Type B pancreatic cell (in vitro differentiated cells): ENCODE results near the gene H6PD. TPM values are rescaled to one million over a fixed set of nuclear protein-coding genes. Genes with fewer than 3 reads are reported as not detected.

Experiments
- DNase-seq: peaks from one replicate; pipeline ENCODE4 v3.0.0; 2021; ENCODE audit warnings: mixed read lengths; ENCODE audit not compliant: unreplicated experiment; ENCODE audit errors: extremely low spot score
- H3K27ac Mint-ChIP-seq: 2 replicates; pipeline ENCODE4 v1.8.0; 2021; ENCODE audit warnings: mild to moderate bottlenecking, mixed read lengths
- H3K27me3 Mint-ChIP-seq: 2 replicates; pipeline ENCODE4 v1.8.0; 2021; ENCODE audit warnings: mixed read lengths
- H3K36me3 Mint-ChIP-seq: 2 replicates; pipeline ENCODE4 v1.8.0; 2021; ENCODE audit warnings: mixed read lengths
- H3K4me1 Mint-ChIP-seq: one replicate; pipeline ENCODE4 v1.8.0; 2021; ENCODE audit warnings: mixed read lengths; ENCODE audit not compliant: unreplicated experiment
- H3K4me3 Mint-ChIP-seq: 2 replicates; pipeline ENCODE4 v1.8.0; 2021; ENCODE audit warnings: mild to moderate bottlenecking, mixed read lengths
- H3K9me3 Mint-ChIP-seq: 2 replicates; pipeline ENCODE4 v1.8.0; 2021; ENCODE audit warnings: mixed read lengths
- total RNA-seq: library from RNA; stranded (reverse); gene quantifications from 2 replicates; pipeline ENCODE4 v1.2.1, GENCODE V29; 2021; ENCODE audit warnings: low replicate concordance
- TF ChIP-seq, protein P1 (sequence below): fragments of 200-600 bp; sonication (generic); conservative IDR thresholded peaks from 2 replicates; pipeline ENCODE4 v1.5.0; 2021; ENCODE audit warnings: antibody characterized with exemption, mild to moderate bottlenecking

H6PD gene
- total RNA-seq, 1 donor from 2014 or later: 26.1 TPM

DNA sequence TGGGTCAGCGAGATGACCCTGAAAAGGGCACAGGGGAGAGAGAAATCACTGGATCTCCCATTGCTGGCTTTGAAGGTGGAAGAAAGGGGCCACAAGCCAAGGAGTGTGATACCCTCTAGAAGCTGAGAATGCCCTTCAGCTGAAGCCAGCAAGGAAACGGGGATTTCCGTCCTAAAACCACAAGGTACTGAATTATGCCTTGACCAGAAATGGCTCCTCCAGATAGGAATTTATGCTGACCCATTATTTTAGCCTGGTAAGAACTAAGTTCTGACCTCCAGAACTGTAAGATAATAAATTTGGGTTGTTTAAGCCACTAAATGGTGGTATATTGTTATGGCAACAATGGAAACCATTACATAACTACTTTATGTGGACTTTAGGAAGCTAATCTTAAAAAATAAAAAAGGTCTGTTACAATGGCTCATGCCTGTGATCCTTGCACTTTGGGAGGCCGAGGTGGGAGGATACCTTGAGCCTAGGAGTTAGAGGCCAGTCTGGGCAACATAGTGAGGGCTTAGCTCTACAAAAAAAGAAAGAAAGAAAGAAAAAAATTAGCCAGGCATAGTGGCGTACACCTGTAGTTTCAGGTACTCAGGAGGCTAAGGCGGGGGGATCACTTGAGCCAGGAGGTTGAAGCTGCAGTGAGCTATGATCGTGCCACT is 3.6 kb upstream of the H6PD start:
- Mint-ChIP-seq H3K9me3 (no peaks in the 10 kb centered on the region), H3K4me1 (peaks cover 4% of the 10 kb centered on the region), H3K36me3 (no peaks in the 10 kb centered on the region), H3K4me3 (no peak overlapping the region), H3K27ac (no peak overlapping the region), H3K27me3 (peaks cover 2% of the 10 kb centered on the region)
- DNase-seq: no peak
- TF ChIP-seq, protein P1, sequence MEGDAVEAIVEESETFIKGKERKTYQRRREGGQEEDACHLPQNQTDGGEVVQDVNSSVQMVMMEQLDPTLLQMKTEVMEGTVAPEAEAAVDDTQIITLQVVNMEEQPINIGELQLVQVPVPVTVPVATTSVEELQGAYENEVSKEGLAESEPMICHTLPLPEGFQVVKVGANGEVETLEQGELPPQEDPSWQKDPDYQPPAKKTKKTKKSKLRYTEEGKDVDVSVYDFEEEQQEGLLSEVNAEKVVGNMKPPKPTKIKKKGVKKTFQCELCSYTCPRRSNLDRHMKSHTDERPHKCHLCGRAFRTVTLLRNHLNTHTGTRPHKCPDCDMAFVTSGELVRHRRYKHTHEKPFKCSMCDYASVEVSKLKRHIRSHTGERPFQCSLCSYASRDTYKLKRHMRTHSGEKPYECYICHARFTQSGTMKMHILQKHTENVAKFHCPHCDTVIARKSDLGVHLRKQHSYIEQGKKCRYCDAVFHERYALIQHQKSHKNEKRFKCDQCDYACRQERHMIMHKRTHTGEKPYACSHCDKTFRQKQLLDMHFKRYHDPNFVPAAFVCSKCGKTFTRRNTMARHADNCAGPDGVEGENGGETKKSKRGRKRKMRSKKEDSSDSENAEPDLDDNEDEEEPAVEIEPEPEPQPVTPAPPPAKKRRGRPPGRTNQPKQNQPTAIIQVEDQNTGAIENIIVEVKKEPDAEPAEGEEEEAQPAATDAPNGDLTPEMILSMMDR: no peak

DNA sequence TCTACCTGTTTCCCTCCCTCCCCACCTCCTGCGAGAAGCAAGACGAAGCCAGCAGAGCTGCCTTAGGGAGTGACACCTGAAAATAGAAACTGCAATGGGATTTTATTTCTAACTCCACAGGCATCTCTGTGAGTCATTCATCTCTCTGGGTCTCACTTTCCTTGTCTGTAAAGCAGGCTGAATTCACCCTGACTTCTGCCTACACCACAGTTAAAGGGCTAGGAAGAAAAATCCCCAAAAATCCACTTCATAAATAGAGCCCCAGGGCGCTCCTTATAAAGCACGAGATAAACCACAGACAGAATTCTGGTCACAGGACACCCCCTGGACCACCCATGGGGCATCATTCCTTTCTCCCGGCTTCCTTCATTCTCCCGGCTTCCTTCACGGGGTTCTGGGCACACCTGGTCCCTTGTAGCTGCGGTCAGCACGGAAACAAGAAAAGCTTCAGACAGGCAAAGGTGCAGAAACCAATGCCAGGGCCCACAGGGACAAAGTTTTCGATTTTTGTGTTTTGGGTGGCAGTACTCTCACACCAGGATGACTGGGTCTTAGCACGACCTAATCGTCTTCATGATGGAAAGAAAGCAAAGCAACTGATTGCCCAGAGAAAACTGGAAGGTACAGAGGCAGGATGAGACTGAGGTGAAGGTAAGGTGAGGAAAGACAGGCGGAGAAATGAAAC is 2.8 kb upstream of the H6PD start:
- Mint-ChIP-seq H3K9me3 (no peaks in the 10 kb centered on the region), H3K4me3 (peak overlapping the region; percentile 16), H3K4me1 (peaks cover 4% of the 10 kb centered on the region), H3K36me3 (no peaks in the 10 kb centered on the region), H3K27me3 (peaks cover 2% of the 10 kb centered on the region), H3K27ac (peak overlapping the region; percentile 66)
- TF ChIP-seq, protein P1: no peak
- DNase-seq: no peak

DNA sequence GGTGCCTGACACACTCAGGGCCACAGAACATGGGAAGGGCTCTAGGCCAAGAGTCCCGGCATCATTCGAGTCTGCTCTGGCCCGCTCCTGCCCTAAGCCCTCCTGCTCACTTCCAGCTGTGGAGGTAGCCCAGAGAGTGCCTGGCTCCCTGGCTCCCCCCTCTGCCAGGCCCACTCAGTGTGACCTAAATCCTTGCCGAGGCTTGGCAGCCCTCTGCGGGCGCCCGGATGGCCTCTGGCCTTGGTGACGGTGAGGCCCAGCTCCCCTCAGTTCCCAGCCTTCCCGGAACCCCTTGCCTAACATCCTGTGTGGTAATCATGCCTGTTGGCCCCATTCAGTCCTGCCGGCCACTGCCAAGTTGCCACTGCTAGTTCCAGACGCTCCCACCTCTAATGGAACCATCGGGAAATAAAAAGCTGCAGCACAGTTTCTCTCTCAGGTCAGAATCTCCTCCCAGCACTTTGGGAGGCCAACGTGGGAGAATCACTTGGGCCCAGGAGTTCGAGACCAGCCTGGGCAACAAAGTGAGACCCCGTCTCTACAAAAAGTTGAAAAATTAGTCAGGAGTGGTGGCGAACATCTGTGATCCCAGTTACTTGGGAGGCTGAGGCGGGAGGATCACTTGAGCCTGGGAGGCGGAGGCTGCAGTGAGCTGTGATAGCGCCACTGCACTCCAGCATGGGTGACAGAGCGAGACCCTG is 1.2 kb upstream of the H6PD start:
- no peaks in the 10 kb centered on the region for H3K9me3 Mint-ChIP-seq
- peaks cover 2% of the 10 kb centered on the region for H3K27me3 Mint-ChIP-seq
- peaks cover 14% of the 10 kb centered on the region for H3K4me1 Mint-ChIP-seq
- TF ChIP-seq, protein P1: no peak
- peak overlapping the region; percentile 65 for H3K4me3 Mint-ChIP-seq
- peaks cover 2% of the 10 kb centered on the region for H3K36me3 Mint-ChIP-seq
- peak overlapping the region; percentile 48 for H3K27ac Mint-ChIP-seq
- no peak for DNase-seq

DNA sequence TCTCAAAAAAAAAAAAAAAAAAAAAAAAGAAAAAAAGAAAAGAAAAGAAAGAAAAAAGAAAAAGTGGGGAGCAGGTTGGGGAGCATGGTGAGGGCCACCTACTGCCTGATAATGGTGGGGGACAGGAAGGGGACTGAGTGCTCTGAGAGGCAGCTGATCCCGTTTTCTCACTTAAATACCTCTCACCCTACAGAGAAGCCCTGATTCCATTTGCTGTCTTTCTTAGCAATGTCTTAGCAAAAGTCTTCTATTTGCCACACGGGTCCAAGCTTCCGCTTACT is 692 bp upstream of the H6PD start:
- Mint-ChIP-seq H3K9me3 (no peaks in the 10 kb centered on the region), H3K36me3 (peaks cover 5% of the 10 kb centered on the region), H3K4me1 (peaks cover 17% of the 10 kb centered on the region), H3K27me3 (peaks cover 2% of the 10 kb centered on the region), H3K27ac (peak overlapping the region; percentile 91), H3K4me3 (peak overlapping the region; percentile 90)
- no peak for DNase-seq
- TF ChIP-seq, protein P1: no peak

DNA sequence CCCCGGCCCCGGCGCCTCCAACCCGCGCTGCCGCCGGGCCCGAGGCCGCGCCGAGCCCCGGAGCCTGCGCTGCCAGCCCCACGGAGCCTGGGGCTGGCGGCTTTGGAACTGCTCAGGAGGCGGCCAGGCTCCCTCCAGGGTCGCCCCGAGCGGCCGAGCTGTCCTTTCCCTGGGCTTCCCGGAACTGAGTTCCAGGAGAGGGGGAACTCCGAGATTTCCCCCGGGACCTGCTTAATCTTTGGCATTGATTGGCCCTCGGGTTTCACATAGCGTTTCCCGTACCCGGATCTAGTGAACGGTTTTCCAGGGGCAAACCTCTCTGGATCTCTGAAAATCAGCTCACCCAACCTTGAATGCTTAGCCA is 504 bp downstream of the H6PD start:
- peaks cover 25% of the 10 kb centered on the region for H3K4me1 Mint-ChIP-seq
- TF ChIP-seq, protein P1: no peak
- H3K4me3 Mint-ChIP-seq: peak overlapping the region; percentile 91
- no peak for DNase-seq
- H3K27me3 Mint-ChIP-seq: peaks cover 2% of the 10 kb centered on the region
- peak overlapping the region; percentile 91 for H3K27ac Mint-ChIP-seq
- H3K9me3 Mint-ChIP-seq: no peaks in the 10 kb centered on the region
- peaks cover 5% of the 10 kb centered on the region for H3K36me3 Mint-ChIP-seq
